Keratinocyte (primary cell): ENCODE measurements around the gene TENM4. TPM values are rescaled to one million over a fixed set of nuclear protein-coding genes. Genes with fewer than 3 reads are reported as not detected.

ENCODE experiments used
- DNase-seq: peaks from one replicate; pipeline ENCODE4 v3.0.0-alpha.2; 2011; ENCODE audit warnings: low read depth, missing footprints, low spot score
- FAIRE-seq: peaks from 2 replicates; lab custom pipeline; 2011; peaks lifted over from hg19 to GRCh38; lab: Jason Lieb, UNC
- H2AFZ ChIP-seq: 2 replicates; pipeline ENCODE4 v1.6.0; 2012; ENCODE audit warnings: low read length, control low read depth, inconsistent platforms; ENCODE audit not compliant: control insufficient read depth
- H3K27ac ChIP-seq: 2 replicates; pipeline ENCODE4 v1.5.1; 2011; ENCODE audit warnings: low read length; ENCODE audit not compliant: control insufficient read depth, insufficient read depth
- H3K27me3 ChIP-seq: 3 replicates; pipeline ENCODE4 v1.6.0; 2011; ENCODE audit warnings: low read length; ENCODE audit not compliant: control insufficient read depth, insufficient read depth; ENCODE audit errors: extremely low read depth
- H3K36me3 ChIP-seq, 2 experiments: 2 replicates in 1 of 2; 3 replicates in 1 of 2; pipeline ENCODE4 v1.5.1; 2011; ENCODE audit warnings: low read length in 2 of 2, mild to moderate bottlenecking in 1 of 2; ENCODE audit not compliant: control insufficient read depth in 2 of 2, insufficient read depth in 2 of 2; ENCODE audit errors: extremely low read depth in 1 of 2
- H3K4me1 ChIP-seq: 3 replicates; pipeline ENCODE4 v1.5.1; 2011; ENCODE audit warnings: low read length; ENCODE audit not compliant: control insufficient read depth, insufficient read depth; ENCODE audit errors: extremely low read depth
- H3K4me2 ChIP-seq: 3 replicates; pipeline ENCODE4 v1.6.0; 2011; ENCODE audit warnings: low read depth, low read length; ENCODE audit not compliant: control insufficient read depth, insufficient read depth; ENCODE audit errors: extremely low read depth
- H3K4me3 ChIP-seq, 3 experiments: fragments of 200-600 bp in 1 of 3; sonication (generic) in 1 of 3; 2 replicates in 2 of 3; 3 replicates in 1 of 3; pipeline ENCODE4 v1.5.1; 2011 to 2016; ENCODE audit warnings: low read length in 3 of 3, mild to moderate bottlenecking in 3 of 3, control low read depth in 2 of 3, inconsistent platforms in 1 of 3, low read depth in 1 of 3, mixed read lengths in 1 of 3, mixed run types in 1 of 3, moderate library complexity in 1 of 3; ENCODE audit not compliant: control insufficient read depth in 2 of 3, insufficient read depth in 2 of 3; ENCODE audit errors: extremely low read depth in 1 of 3
- H3K79me2 ChIP-seq: 2 replicates; pipeline ENCODE4 v1.6.0; 2012; ENCODE audit warnings: low read length; ENCODE audit not compliant: control insufficient read depth, insufficient read depth
- H3K9ac ChIP-seq: 3 replicates; pipeline ENCODE4 v1.6.0; 2011; ENCODE audit warnings: low read length; ENCODE audit not compliant: control insufficient read depth, insufficient read depth; ENCODE audit errors: extremely low read depth
- H3K9me1 ChIP-seq: 3 replicates; pipeline ENCODE4 v1.6.0; 2011; ENCODE audit warnings: low read length; ENCODE audit not compliant: control insufficient read depth, insufficient read depth; ENCODE audit errors: extremely low read depth
- H3K9me3 ChIP-seq: 2 replicates; pipeline ENCODE4 v1.5.1; 2012; ENCODE audit warnings: low read depth, low read length; ENCODE audit not compliant: control insufficient read depth
- H4K20me1 ChIP-seq: 3 replicates; pipeline ENCODE4 v1.6.0; 2011; ENCODE audit warnings: low read length; ENCODE audit not compliant: control insufficient read depth, insufficient read depth; ENCODE audit errors: extremely low read depth
- CTCF ChIP-seq, 3 experiments: IDR thresholded peaks in 1 of 3; conservative IDR thresholded peaks in 1 of 3; optimal IDR thresholded peaks in 1 of 3; 2 replicates in 2 of 3; 3 replicates in 1 of 3; pipeline versions ENCODE3 to v1.5.1; 2011; ENCODE audit warnings: low read length in 3 of 3, mild to moderate bottlenecking in 3 of 3, moderate library complexity in 2 of 3, control low read depth in 1 of 3, inconsistent platforms in 1 of 3; ENCODE audit not compliant: insufficient read depth in 2 of 3; ENCODE audit errors: extremely low read depth in 1 of 3
- EZH2 ChIP-seq: IDR thresholded peaks from one replicate; pipeline ENCODE4 v1.6.1; 2012; ENCODE audit warnings: inconsistent platforms, mild to moderate bottlenecking, low read length, moderate library complexity
- dilution Hi-C: fragments of 300-500 bp; cut with MboI; formaldehyde crosslinking; loops from one replicate; pipeline ENCODE4 v1.7.0; 2020; ENCODE audit warnings: low sequenced_read_pairs; ENCODE audit not compliant: extremely low pct_ligation_motif_present
- polyA plus RNA-seq, 5 experiments: library from polyadenylated mRNA; depleted of rRNA in 3 of 5; stranded (reverse) in 3 of 5; stranded (forward) in 1 of 5; unstranded in 1 of 5; fragments of >200 nt; gene quantifications; 1 replicate in 1 of 5; 2 replicates in 3 of 5; 3 replicates in 1 of 5; pipeline versions ENCODE4 v1.2.1 to v1.2.3, GENCODE V29; 2011 to 2012; ENCODE audit warnings: missing spikeins in 2 of 5, low read depth in 1 of 5, low replicate concordance in 1 of 5

The TENM4 gene
- polyA plus RNA-seq, 1 donor (not counting 4 experiments of a cell fraction or from before 2014, with no cell fraction given): 3.5 TPM

DNA sequence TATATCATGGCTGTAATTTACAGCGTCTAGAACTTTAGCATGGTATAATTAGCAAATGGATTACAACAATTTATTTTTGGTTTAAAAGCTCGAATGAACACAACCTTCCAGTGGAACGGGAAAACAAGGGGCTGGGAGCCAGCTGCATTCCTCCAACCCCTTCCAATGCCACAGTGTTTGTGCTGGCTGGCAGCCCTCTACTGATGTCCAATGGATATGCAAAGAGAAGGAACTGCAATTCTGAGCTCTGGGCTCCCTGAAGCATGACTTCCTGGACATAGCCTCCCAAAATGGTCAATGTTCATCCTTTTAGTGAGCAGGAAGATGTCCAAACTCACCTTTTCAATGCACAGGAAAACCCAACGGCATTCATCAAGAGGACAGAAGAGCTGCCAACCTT, 288.3 kb downstream of the TENM4 start:
- Histone ChIP-seq H3K27me3 (no peaks in the 10 kb centered on the region), H3K9me1 (no peaks in the 10 kb centered on the region), H3K9me3 (no peaks in the 10 kb centered on the region), H4K20me1 (no peaks in the 10 kb centered on the region), H2AFZ (no peak overlapping the region), H3K4me1 (peaks cover 22% of the 10 kb centered on the region), H3K4me3 (no peak overlapping the region), H3K4me2 (no peak overlapping the region), H3K9ac (no peak overlapping the region), H3K79me2 (no peaks in the 10 kb centered on the region), H3K27ac (no peak overlapping the region), H3K36me3 (peaks cover 0 to 4% of the 10 kb centered on the region in 2 experiments)
- dilution Hi-C loops: no loop called here
- DNase-seq (no peak), FAIRE-seq (no peak)
- TF ChIP-seq EZH2 (no peak), CTCF (optimal IDR thresholded peaks at IDR 0.05 in 1 of 3, IDR thresholded peaks at IDR 0.05 in 1 of 3, conservative IDR thresholded peaks at IDR 0.05 in 1 of 3; ENCODE audit: extremely low read depth in 1 of 3, insufficient read depth in 2 of 3, low read length in 3 of 3) (no peak)

- peaks cover 0 to 4% of the 10 kb centered on the region in 2 experiments for H3K36me3 ChIP-seq
- no peak for FAIRE-seq
- no peak for DNase-seq
Measured at GRCh38 chr11:79151396-79151795, 289.4 kb downstream of the TENM4 start.

More at GRCh38 chr11:79151396-79151795, 289.4 kb downstream of the TENM4 start:
- H3K4me1 ChIP-seq: peaks cover 13% of the 10 kb centered on the region
- H4K20me1 ChIP-seq: no peaks in the 10 kb centered on the region
- no peaks in the 10 kb centered on the region for H3K9me1 ChIP-seq
- H2AFZ ChIP-seq: no peak overlapping the region
- TF ChIP-seq CTCF (optimal IDR thresholded peaks at IDR 0.05 in 1 of 3, IDR thresholded peaks at IDR 0.05 in 1 of 3, conservative IDR thresholded peaks at IDR 0.05 in 1 of 3; ENCODE audit: extremely low read depth in 1 of 3, insufficient read depth in 2 of 3, low read length in 3 of 3) (no peak), EZH2 (no peak)
- no peaks in the 10 kb centered on the region for H3K79me2 ChIP-seq
- H3K27me3 ChIP-seq: no peaks in the 10 kb centered on the region
- dilution Hi-C loops: no loop called here
- no peaks in the 10 kb centered on the region for H3K9me3 ChIP-seq
- H3K4me3 ChIP-seq: no peak overlapping the region
- H3K4me2 ChIP-seq: no peak overlapping the region
- no peak overlapping the region for H3K27ac ChIP-seq
- no peak overlapping the region for H3K9ac ChIP-seq
